ENCODE results near the gene ANO1. TPM values are rescaled to one million over a fixed set of nuclear protein-coding genes. Genes with fewer than 3 reads are reported as not detected.
A peak's percentile ranks its signal among the peaks of the same experiment; 100 is the strongest.

The ANO1 gene
- total RNA-seq, 4 donors from 2014 or later = 87.7 to 133 (median 108) TPM

DNA sequence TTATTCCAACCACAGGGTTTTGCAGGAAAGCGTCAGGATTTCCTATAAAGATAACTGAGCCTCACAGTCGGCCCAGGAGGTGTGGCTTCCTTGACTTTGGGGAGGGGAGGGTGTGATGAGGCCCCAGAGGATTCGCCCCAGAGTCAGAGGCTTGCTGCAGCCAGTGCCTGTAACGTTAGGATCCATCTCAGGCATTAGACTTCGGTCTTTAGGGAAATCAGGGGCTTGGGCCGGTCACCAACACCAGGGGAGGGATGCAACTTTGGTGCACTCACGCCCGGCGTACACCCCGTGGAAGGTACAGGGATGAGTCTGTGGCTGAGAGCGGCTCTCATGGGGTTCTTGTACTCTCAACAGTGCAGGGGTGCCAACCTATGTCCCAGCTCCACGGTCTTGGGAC lies 5.7 kb upstream of the ANO1 start:
- no peak overlapping the region for H3K4me3 ChIP-seq
- TF ChIP-seq EP300 (IDR thresholded peaks at IDR 0.05) = no peak
- TF ChIP-seq, protein P1, sequence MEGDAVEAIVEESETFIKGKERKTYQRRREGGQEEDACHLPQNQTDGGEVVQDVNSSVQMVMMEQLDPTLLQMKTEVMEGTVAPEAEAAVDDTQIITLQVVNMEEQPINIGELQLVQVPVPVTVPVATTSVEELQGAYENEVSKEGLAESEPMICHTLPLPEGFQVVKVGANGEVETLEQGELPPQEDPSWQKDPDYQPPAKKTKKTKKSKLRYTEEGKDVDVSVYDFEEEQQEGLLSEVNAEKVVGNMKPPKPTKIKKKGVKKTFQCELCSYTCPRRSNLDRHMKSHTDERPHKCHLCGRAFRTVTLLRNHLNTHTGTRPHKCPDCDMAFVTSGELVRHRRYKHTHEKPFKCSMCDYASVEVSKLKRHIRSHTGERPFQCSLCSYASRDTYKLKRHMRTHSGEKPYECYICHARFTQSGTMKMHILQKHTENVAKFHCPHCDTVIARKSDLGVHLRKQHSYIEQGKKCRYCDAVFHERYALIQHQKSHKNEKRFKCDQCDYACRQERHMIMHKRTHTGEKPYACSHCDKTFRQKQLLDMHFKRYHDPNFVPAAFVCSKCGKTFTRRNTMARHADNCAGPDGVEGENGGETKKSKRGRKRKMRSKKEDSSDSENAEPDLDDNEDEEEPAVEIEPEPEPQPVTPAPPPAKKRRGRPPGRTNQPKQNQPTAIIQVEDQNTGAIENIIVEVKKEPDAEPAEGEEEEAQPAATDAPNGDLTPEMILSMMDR (IDR thresholded peaks at IDR 0.05) = no peak
- no peak for TF ChIP-seq POLR2A (IDR thresholded peaks at IDR 0.05)
- TF ChIP-seq POLR2AphosphoS5 (IDR thresholded peaks at IDR 0.05) = no peak
- 87% methylated on average over 6 of the region's 12 CpGs for WGBS
- H3K9me3 ChIP-seq = no peaks in the 10 kb centered on the region
- no peak overlapping the region for H3K27ac ChIP-seq
- H3K36me3 ChIP-seq = no peaks in the 10 kb centered on the region
- peaks cover 10% of the 10 kb centered on the region for H3K4me1 ChIP-seq
- DNase-seq (ENCODE audit: low spot score in 2 of 2) = peak in 1 of 2 donors; percentile 65
- peaks cover 62% of the 10 kb centered on the region for H3K27me3 ChIP-seq

DNA sequence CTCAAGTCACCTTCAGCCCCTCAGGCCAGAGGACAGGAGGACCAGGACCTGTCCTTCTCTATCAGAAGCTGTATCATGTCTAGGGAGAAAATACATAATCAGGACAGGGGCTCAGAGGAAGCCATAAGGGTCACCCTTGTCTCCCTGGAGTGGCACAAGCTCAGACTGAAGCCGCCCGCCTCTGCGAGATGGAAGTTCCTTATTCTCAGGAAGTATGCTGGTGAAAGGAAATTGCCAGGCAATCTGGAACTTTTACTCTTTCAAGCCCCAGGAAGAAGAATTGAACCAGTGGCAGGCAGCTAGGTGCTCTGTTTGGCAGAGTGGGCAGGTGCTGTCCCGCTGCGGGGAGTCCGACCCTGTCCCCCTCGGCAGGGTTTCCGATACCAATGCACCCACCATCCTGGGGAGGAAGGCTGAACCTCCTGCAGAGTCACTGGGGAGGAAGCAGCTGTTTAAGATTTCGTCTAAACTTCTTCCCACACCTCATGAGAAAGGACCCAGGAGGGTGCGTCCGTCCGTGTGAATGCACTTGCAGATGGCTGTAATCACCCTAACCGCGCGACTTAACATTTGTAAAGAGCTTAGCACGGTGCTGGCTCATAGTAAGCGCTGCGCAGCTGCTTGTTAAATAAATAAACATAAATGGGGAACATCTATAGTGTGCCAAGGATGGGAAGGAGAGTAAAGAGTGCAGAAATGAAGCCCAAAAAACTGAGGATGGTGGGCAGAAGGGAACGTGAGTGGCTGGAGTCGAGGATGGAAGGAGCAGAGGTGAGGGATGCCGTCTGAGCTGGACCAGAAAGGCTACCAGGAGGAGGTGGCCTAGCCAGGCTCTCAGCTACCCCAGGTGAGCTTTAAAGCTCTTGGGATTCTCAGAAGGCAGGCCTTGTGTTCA lies 5.0 kb upstream of the ANO1 start:
- H3K27ac ChIP-seq = no peak overlapping the region
- 57% methylated on average over 20 of the region's 21 CpGs for WGBS
- no peaks in the 10 kb centered on the region for H3K36me3 ChIP-seq
- peak in 1 of 2 donors; percentile 57 for DNase-seq (ENCODE audit: low spot score in 2 of 2)
- no peak overlapping the region for H3K4me3 ChIP-seq
- no peak for TF ChIP-seq POLR2A (IDR thresholded peaks at IDR 0.05)
- TF ChIP-seq, protein P1 (IDR thresholded peaks at IDR 0.05) = no peak
- no peak for TF ChIP-seq POLR2AphosphoS5 (IDR thresholded peaks at IDR 0.05)
- TF ChIP-seq EP300 (IDR thresholded peaks at IDR 0.05) = no peak
- no peaks in the 10 kb centered on the region for H3K9me3 ChIP-seq
- H3K4me1 ChIP-seq = peaks cover 16% of the 10 kb centered on the region
- peaks cover 63% of the 10 kb centered on the region for H3K27me3 ChIP-seq

DNA sequence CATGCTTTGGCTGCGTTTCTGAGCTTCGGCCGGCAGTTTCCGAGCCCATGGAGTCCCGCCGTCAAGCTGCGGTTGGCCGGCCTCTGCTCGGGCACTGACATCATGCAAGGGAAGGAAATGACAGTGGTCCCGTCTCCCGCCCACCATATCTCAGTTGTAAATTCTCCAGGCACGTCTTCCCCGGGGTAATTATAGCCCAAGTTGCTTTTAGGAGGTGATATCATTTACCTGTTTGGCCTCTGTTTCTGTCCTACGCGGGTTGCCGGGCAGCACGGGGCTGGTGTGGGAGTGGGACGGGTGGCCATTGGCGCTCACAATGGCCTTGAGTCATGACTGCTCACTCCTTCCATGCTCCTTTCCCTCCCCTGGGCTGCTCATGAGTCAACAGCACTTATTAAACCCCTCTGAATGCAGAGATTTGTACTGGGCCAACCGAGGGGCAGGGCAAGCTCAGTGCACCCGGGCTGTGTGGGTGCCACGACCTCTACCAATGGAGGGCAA lies 4.2 kb upstream of the ANO1 start:
- WGBS = 60% methylated on average over 18 of the region's 22 CpGs
- no peak overlapping the region for H3K4me3 ChIP-seq
- no peak overlapping the region for H3K27ac ChIP-seq
- DNase-seq (ENCODE audit: low spot score in 2 of 2) = peak in 1 of 2 donors; percentile 72
- H3K9me3 ChIP-seq = no peaks in the 10 kb centered on the region
- H3K36me3 ChIP-seq = no peaks in the 10 kb centered on the region
- TF ChIP-seq EP300 (IDR thresholded peaks at IDR 0.05) = no peak
- TF ChIP-seq POLR2AphosphoS5 (IDR thresholded peaks at IDR 0.05) = no peak
- TF ChIP-seq, protein P1 (IDR thresholded peaks at IDR 0.05) = no peak
- TF ChIP-seq POLR2A (IDR thresholded peaks at IDR 0.05) = no peak
- peaks cover 63% of the 10 kb centered on the region for H3K27me3 ChIP-seq
- H3K4me1 ChIP-seq = peaks cover 23% of the 10 kb centered on the region

DNA sequence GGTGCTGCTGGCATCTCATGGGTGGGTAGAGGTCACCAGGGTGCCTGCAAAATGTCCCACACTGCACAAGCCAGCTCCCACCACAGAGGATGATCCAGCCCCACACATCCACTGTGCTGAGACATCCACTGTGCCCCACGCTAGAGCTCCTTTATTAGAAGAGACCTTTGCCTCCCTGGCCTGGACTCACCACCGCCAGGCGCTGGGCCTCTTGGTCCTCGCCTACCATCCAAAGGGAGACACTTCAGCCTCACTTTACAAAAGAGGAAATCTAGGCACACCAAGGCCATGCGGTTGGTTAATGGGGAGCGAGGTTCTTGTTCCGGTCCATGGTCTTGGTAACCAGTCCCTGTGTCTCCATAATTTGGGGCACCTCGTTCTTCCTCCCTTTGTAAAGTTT lies 3.4 kb upstream of the ANO1 start:
- WGBS = 97% methylated on average over 8 of the region's 8 CpGs
- no peaks in the 10 kb centered on the region for H3K9me3 ChIP-seq
- TF ChIP-seq POLR2A (IDR thresholded peaks at IDR 0.05) = no peak
- no peaks in the 10 kb centered on the region for H3K36me3 ChIP-seq
- peaks cover 31% of the 10 kb centered on the region for H3K4me1 ChIP-seq
- H3K27me3 ChIP-seq = peaks cover 62% of the 10 kb centered on the region
- DNase-seq (ENCODE audit: low spot score in 2 of 2) = peak in 1 of 2 donors; percentile 57
- no peak overlapping the region for H3K4me3 ChIP-seq
- no peak overlapping the region for H3K27ac ChIP-seq

GRCh38 chr11:70075836-70076235 lies 2.3 kb upstream of the ANO1 start:
- Histone ChIP-seq H3K27me3 (peaks cover 55% of the 10 kb centered on the region), H3K27ac (no peak overlapping the region), H3K4me3 (no peak overlapping the region), H3K9me3 (no peaks in the 10 kb centered on the region), H3K4me1 (peaks cover 41% of the 10 kb centered on the region), H3K36me3 (no peaks in the 10 kb centered on the region)
- TF ChIP-seq POLR2AphosphoS5 (IDR thresholded peaks at IDR 0.05) (no peak), POLR2A (IDR thresholded peaks at IDR 0.05) (no peak), EP300 (IDR thresholded peaks at IDR 0.05) (no peak)
- TF ChIP-seq, protein P1 (IDR thresholded peaks at IDR 0.05) = no peak
- WGBS = 89% methylated on average over 8 of the region's 8 CpGs
- DNase-seq (ENCODE audit: low spot score in 2 of 2) = peak in 1 of 2 donors; percentile 63
